HepG2 (cell line): ENCODE measurements around the gene SLCO2B1. TPM values are rescaled to one million over a fixed set of nuclear protein-coding genes. Genes with fewer than 3 reads are reported as not detected.

Source experiments
- CBX1 ChIP-seq: IDR thresholded peaks from one replicate; pipeline ENCODE4 v1.6.1; 2016; ENCODE audit warnings: antibody characterized with exemption, low read depth
- ELF1 ChIP-seq: sonication (generic); formaldehyde crosslinking; IDR thresholded peaks from 2 replicates; pipeline ENCODE4 v1.4.0; 2020; ENCODE audit warnings: missing genetic modification reagents
- GLI4 ChIP-seq: sonication (generic); formaldehyde crosslinking; IDR thresholded peaks from 2 replicates; pipeline ENCODE4 v1.5.1; 2020; ENCODE audit warnings: missing genetic modification reagents, mild to moderate bottlenecking, moderate library complexity, borderline replicate concordance
- HES4 ChIP-seq: sonication (generic); formaldehyde crosslinking; IDR thresholded peaks from 2 replicates; pipeline ENCODE4 v1.9.0; 2021; ENCODE audit warnings: mild to moderate bottlenecking, missing genetic modification reagents, borderline replicate concordance
- HOXA5 ChIP-seq: sonication (generic); formaldehyde crosslinking; IDR thresholded peaks from 2 replicates; pipeline ENCODE4 v1.4.0; 2020; ENCODE audit warnings: missing genetic modification reagents
- SIN3B ChIP-seq: fragments of 150-350 bp; IDR thresholded peaks from 2 replicates; pipeline ENCODE4 v1.6.1; 2014; ENCODE audit warnings: low read length
- SMAD1 ChIP-seq: sonication (generic); formaldehyde crosslinking; IDR thresholded peaks from 2 replicates; pipeline ENCODE4 v1.4.0; 2020; ENCODE audit warnings: missing genetic modification reagents, low read depth, mild to moderate bottlenecking, borderline replicate concordance
- TCF12 ChIP-seq, 2 experiments: fragments of 450-650 bp in 1 of 2; sonication (generic) in 1 of 2; formaldehyde crosslinking in 1 of 2; IDR thresholded peaks; 2 replicates each; pipeline versions ENCODE4 v1.6.1 to v1.8.0; 2017 to 2022; ENCODE audit warnings: antibody characterized with exemption in 1 of 2, mild to moderate bottlenecking in 1 of 2, missing genetic modification reagents in 1 of 2, moderate library complexity in 1 of 2
- ZNF235 ChIP-seq: sonication (generic); formaldehyde crosslinking; IDR thresholded peaks from 2 replicates; pipeline ENCODE4 v1.8.1; 2023; ENCODE audit warnings: mild to moderate bottlenecking, missing genetic modification reagents, borderline replicate concordance
- ZNF350 ChIP-seq: sonication (generic); formaldehyde crosslinking; IDR thresholded peaks from 2 replicates; pipeline ENCODE4 v1.4.0; 2020; ENCODE audit warnings: mild to moderate bottlenecking, low read depth, missing genetic modification reagents, borderline replicate concordance
- ZNF432 ChIP-seq: sonication (generic); formaldehyde crosslinking; IDR thresholded peaks from 2 replicates; pipeline ENCODE4 v1.5.0; 2020; ENCODE audit warnings: missing genetic modification reagents, mild to moderate bottlenecking, borderline replicate concordance
- ZNF678 ChIP-seq: sonication (generic); formaldehyde crosslinking; IDR thresholded peaks from 2 replicates; pipeline ENCODE4 v1.4.0; 2020; ENCODE audit warnings: mild to moderate bottlenecking, missing genetic modification reagents
- ZNF773 ChIP-seq: sonication (generic); formaldehyde crosslinking; IDR thresholded peaks from 2 replicates; pipeline ENCODE4 v1.4.0; 2020; ENCODE audit warnings: missing genetic modification reagents, borderline replicate concordance
- ZNF775 ChIP-seq: sonication (generic); formaldehyde crosslinking; IDR thresholded peaks from 2 replicates; pipeline ENCODE4 v1.4.0; 2020; ENCODE audit warnings: missing genetic modification reagents, mild to moderate bottlenecking, moderate library complexity, borderline replicate concordance
- polyA plus RNA-seq, 8 experiments: library from polyadenylated mRNA; depleted of rRNA in 3 of 8; stranded (reverse) in 7 of 8; unstranded in 1 of 8; fragments of >200 nt; fragmentation: Illumina TruSeq in 4 of 8; extraction: Trizol in 4 of 8; gene quantifications; 2 replicates each; pipeline versions ENCODE4 v1.2.1 to v1.2.3, GENCODE V29; 2011 to 2016; ENCODE audit warnings: low read depth in 4 of 8, missing spikeins in 1 of 8, mixed read lengths in 1 of 8; ENCODE audit not compliant: insufficient read depth in 1 of 8
- total RNA-seq, 5 experiments: library from RNA; depleted of rRNA; stranded (reverse); fragments of >200 nt; fragmentation: Illumina TruSeq; extraction: Trizol; gene quantifications; 2 replicates each; pipeline ENCODE4 v1.2.3, GENCODE V29; 2016; ENCODE audit warnings: low read depth in 1 of 5
- TF ChIP-seq, protein P1 (sequence below): sonication (generic); formaldehyde crosslinking; IDR thresholded peaks from 2 replicates; pipeline ENCODE4 v1.4.0; 2020; ENCODE audit warnings: missing genetic modification reagents, borderline replicate concordance
- TF ChIP-seq, protein P2 (sequence below): sonication (generic); formaldehyde crosslinking; IDR thresholded peaks from 2 replicates; pipeline ENCODE4 v1.5.0; 2020; ENCODE audit warnings: missing genetic modification reagents
- TF ChIP-seq, protein P3 (sequence below): sonication (generic); formaldehyde crosslinking; IDR thresholded peaks from 2 replicates; pipeline ENCODE4 v1.4.0; 2020; ENCODE audit warnings: mild to moderate bottlenecking, low read depth, missing genetic modification reagents
- TF ChIP-seq, protein P4 (sequence below): sonication (generic); formaldehyde crosslinking; IDR thresholded peaks from 2 replicates; pipeline ENCODE4 v1.8.1; 2023; ENCODE audit warnings: mild to moderate bottlenecking, missing genetic modification reagents
- TF ChIP-seq, protein P5 (sequence below), 2 experiments: sonication (generic) in 1 of 2; formaldehyde crosslinking in 1 of 2; IDR thresholded peaks; 2 replicates each; pipeline versions ENCODE4 v1.4.0 to v1.6.1; 2018 to 2020; ENCODE audit warnings: missing genetic modification reagents in 2 of 2, borderline replicate concordance in 1 of 2, low read depth in 1 of 2, mild to moderate bottlenecking in 1 of 2, missing biosample characterization in 1 of 2

The SLCO2B1 gene
- total and polyA plus RNA-seq, 2 of the 13 experiments (the other 11 are each of a cell fraction or from before 2014, with no cell fraction given): 15.3 to 19.8 TPM

DNA sequence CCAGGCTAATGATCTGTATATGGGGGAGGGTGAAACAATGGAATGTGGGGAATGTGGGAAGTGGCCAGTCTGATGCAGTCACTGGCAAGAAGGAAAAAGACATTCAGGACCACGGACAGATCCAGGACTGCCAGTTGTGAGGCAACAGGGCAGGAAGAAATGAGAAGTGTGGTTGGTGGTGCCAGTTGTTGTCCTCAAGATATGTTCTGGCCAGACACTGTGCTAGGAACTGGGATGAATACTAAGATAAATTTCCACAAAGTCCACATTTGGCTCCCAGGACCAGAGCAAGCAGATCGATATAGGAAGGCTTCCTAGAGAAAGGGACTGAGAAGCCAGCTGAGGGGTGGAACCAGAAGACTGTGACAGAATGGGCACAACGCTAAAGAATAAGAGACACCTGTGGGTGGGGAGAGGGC is 82.9 kb downstream of the SLCO2B1 start (continued):
- TF ChIP-seq, protein P1, sequence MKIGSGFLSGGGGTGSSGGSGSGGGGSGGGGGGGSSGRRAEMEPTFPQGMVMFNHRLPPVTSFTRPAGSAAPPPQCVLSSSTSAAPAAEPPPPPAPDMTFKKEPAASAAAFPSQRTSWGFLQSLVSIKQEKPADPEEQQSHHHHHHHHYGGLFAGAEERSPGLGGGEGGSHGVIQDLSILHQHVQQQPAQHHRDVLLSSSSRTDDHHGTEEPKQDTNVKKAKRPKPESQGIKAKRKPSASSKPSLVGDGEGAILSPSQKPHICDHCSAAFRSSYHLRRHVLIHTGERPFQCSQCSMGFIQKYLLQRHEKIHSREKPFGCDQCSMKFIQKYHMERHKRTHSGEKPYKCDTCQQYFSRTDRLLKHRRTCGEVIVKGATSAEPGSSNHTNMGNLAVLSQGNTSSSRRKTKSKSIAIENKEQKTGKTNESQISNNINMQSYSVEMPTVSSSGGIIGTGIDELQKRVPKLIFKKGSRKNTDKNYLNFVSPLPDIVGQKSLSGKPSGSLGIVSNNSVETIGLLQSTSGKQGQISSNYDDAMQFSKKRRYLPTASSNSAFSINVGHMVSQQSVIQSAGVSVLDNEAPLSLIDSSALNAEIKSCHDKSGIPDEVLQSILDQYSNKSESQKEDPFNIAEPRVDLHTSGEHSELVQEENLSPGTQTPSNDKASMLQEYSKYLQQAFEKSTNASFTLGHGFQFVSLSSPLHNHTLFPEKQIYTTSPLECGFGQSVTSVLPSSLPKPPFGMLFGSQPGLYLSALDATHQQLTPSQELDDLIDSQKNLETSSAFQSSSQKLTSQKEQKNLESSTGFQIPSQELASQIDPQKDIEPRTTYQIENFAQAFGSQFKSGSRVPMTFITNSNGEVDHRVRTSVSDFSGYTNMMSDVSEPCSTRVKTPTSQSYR (CRISPR knock-in tag): peak; percentile 60; the same call in 1 of the 2 replicates
- TF ChIP-seq ZNF773 (CRISPR knock-in tag) (peak; percentile 51; the same call in 1 of the 2 replicates), GLI4 (CRISPR knock-in tag) (no peak), ZNF235 (no peak), TCF12 (IDR thresholded peaks at IDR 0.05) (no peak), TCF12 (CRISPR knock-in tag; IDR thresholded peaks at IDR 0.05) (no peak), CBX1 (no peak), HES4 (0 out of 2 replicates have a peak, but pooled peaks have one; percentile 21), SMAD1 (CRISPR knock-in tag) (no peak), ZNF678 (CRISPR knock-in tag) (no peak), HOXA5 (CRISPR knock-in tag) (no peak; the same call in 1 of the 2 replicates), ELF1 (CRISPR knock-in tag) (no peak), ZNF350 (CRISPR knock-in tag) (no peak), SIN3B (no peak), ZNF432 (no peak), ZNF775 (CRISPR knock-in tag) (no peak)
- TF ChIP-seq, protein P2, sequence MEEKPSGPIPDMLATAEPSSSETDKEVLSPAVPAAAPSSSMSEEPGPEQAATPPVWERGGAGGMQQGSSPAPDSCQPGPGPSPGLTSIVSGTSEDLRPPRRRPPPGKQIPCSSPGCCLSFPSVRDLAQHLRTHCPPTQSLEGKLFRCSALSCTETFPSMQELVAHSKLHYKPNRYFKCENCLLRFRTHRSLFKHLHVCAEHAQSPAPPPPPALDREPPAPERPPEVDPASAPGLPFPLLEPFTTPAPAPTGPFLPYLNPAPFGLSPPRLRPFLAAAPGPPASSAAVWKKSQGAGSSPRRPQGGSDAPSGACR (CRISPR knock-in tag): 0 out of 2 replicates have a peak, but pooled peaks have one; percentile 28
- TF ChIP-seq, protein P3, sequence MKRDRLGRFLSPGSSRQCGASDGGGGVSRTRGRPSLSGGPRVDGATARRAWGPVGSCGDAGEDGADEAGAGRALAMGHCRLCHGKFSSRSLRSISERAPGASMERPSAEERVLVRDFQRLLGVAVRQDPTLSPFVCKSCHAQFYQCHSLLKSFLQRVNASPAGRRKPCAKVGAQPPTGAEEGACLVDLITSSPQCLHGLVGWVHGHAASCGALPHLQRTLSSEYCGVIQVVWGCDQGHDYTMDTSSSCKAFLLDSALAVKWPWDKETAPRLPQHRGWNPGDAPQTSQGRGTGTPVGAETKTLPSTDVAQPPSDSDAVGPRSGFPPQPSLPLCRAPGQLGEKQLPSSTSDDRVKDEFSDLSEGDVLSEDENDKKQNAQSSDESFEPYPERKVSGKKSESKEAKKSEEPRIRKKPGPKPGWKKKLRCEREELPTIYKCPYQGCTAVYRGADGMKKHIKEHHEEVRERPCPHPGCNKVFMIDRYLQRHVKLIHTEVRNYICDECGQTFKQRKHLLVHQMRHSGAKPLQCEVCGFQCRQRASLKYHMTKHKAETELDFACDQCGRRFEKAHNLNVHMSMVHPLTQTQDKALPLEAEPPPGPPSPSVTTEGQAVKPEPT (CRISPR knock-in tag): no peak
- TF ChIP-seq, protein P4, sequence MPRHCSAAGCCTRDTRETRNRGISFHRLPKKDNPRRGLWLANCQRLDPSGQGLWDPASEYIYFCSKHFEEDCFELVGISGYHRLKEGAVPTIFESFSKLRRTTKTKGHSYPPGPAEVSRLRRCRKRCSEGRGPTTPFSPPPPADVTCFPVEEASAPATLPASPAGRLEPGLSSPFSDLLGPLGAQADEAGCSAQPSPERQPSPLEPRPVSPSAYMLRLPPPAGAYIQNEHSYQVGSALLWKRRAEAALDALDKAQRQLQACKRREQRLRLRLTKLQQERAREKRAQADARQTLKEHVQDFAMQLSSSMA (CRISPR knock-in tag): no peak
- TF ChIP-seq, protein P5, sequence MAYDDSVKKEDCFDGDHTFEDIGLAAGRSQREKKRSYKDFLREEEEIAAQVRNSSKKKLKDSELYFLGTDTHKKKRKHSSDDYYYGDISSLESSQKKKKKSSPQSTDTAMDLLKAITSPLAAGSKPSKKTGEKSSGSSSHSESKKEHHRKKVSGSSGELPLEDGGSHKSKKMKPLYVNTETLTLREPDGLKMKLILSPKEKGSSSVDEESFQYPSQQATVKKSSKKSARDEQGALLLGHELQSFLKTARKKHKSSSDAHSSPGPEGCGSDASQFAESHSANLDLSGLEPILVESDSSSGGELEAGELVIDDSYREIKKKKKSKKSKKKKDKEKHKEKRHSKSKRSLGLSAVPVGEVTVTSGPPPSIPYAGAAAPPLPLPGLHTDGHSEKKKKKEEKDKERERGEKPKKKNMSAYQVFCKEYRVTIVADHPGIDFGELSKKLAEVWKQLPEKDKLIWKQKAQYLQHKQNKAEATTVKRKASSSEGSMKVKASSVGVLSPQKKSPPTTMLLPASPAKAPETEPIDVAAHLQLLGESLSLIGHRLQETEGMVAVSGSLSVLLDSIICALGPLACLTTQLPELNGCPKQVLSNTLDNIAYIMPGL (CRISPR knock-in tag; IDR thresholded peaks at IDR 0.05; ENCODE audit: borderline replicate concordance in 1 of 2, low read depth in 1 of 2): no peak
